Large intestine (tissue), 3 donors: ENCODE data around the gene CPSF6. TPM values are rescaled to one million over a fixed set of nuclear protein-coding genes. Genes with fewer than 3 reads are reported as not detected.

Experiments used
- DNase-seq, 2 donors: peaks; one replicate each; pipeline versions ENCODE4 v3.0.0 to v3.0.0-alpha.2; 2013
- H3K27ac ChIP-seq: one replicate; pipeline ENCODE4 v1.5.1; 2013; ENCODE audit warnings: low read length
- H3K27me3 ChIP-seq: 2 replicates; pipeline ENCODE4 v1.6.1; 2013; ENCODE audit warnings: low read length; ENCODE audit not compliant: control insufficient read depth, insufficient read depth
- H3K36me3 ChIP-seq: 2 replicates; pipeline ENCODE4 v1.6.1; 2013; ENCODE audit warnings: low read length; ENCODE audit not compliant: control insufficient read depth, insufficient read depth
- H3K4me1 ChIP-seq: one replicate; pipeline ENCODE4 v1.6.1; 2013; ENCODE audit warnings: low read length; ENCODE audit not compliant: control insufficient read depth, insufficient read depth
- H3K4me3 ChIP-seq: one replicate; pipeline ENCODE4 v1.5.1; 2013; ENCODE audit warnings: low read length
- H3K9me3 ChIP-seq: one replicate; pipeline ENCODE4 v1.6.1; 2013; ENCODE audit warnings: mild to moderate bottlenecking, low read depth, low read length, moderate library complexity; ENCODE audit not compliant: control insufficient read depth
- WGBS: methylation state at CpG from one replicate; pipeline ENCODE4 v1.1.5; 2013; ENCODE audit warnings: low lambda C conversion rate; ENCODE audit not compliant: insufficient coverage; 5-methylcytosine and 5-hydroxymethylcytosine counted together
- polyA plus RNA-seq: library from polyadenylated mRNA; unstranded; fragments of 120-200 nt; gene quantifications from one replicate; pipeline ENCODE4 v1.2.1, GENCODE V29; 2013

Gene CPSF6
- polyA plus RNA-seq, 1 donor: 57.9 TPM

DNA sequence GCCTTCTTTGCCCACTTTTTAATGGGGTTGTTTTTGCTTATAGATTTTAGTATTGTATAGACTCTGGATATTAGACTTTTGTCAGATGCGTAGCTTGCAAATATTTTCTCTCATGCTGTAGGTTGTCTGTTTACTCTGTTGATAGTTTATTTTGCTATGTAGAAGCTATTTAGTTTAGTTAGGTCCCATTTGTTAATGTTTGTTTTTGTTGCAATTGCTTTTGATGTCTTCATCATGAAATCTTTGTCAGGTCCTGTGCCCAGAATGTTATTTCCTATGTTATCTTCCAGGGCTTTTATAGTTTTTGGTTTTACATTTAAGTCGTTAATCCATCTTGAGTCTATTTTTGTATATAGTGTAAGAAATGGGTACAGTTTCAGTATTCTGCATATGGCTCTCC, 78.9 kb downstream of the CPSF6 start:
- no peak for DNase-seq
- WGBS: 100% methylated on average over 1 of the region's 2 CpGs

DNA sequence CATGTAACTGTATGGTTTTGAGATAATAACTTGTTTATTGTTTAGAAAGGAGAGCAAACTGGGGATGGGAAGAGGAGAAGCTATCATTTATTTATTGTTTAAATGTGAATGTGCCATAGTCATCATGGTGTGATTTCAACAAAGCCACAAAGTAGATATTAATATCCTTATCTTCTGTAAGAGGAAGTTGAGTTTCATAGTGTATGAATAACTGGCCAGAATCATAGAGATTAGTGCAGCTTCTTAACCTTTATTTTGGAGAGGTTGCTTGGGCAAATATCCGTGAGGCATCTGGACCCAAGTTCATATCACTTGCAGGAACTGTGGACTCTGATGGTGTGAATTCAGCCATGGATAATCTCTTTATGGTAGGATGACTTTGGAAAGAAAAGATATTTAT, 82.0 kb downstream of the CPSF6 start:
- Histone ChIP-seq H3K4me1 (no peaks in the 10 kb centered on the region), H3K36me3 (no peaks in the 10 kb centered on the region), H3K27ac (no peak overlapping the region), H3K27me3 (no peaks in the 10 kb centered on the region), H3K9me3 (peaks cover 6% of the 10 kb centered on the region), H3K4me3 (no peak overlapping the region)
- no CpG with 5 or more reads among the region's 1 CpG for WGBS
- no peak for DNase-seq

More for the DNA sequence above, 78.9 kb downstream of the CPSF6 start:
- Histone ChIP-seq H3K27ac (no peak overlapping the region), H3K27me3 (no peaks in the 10 kb centered on the region), H3K4me1 (no peaks in the 10 kb centered on the region), H3K4me3 (no peak overlapping the region), H3K36me3 (no peaks in the 10 kb centered on the region), H3K9me3 (peaks cover 12% of the 10 kb centered on the region)

Other genes starting within 250 kb of the CPSF6 start
- 128 TPM for gene LYZ, start 108.8 kb downstream of the CPSF6 start, polyA plus RNA-seq
- gene YEATS4, start 120.2 kb downstream of the CPSF6 start, polyA plus RNA-seq: 21.0 TPM
- 30.9 TPM for gene FRS2, start 230.8 kb downstream of the CPSF6 start, polyA plus RNA-seq